Femur (tissue), 1 donor: ENCODE measurements around the gene ACTR5.

Experiments used
- DNase-seq: peaks from one replicate; pipeline ENCODE4 v3.0.0-alpha.2; 2017

Gene ACTR5

DNA sequence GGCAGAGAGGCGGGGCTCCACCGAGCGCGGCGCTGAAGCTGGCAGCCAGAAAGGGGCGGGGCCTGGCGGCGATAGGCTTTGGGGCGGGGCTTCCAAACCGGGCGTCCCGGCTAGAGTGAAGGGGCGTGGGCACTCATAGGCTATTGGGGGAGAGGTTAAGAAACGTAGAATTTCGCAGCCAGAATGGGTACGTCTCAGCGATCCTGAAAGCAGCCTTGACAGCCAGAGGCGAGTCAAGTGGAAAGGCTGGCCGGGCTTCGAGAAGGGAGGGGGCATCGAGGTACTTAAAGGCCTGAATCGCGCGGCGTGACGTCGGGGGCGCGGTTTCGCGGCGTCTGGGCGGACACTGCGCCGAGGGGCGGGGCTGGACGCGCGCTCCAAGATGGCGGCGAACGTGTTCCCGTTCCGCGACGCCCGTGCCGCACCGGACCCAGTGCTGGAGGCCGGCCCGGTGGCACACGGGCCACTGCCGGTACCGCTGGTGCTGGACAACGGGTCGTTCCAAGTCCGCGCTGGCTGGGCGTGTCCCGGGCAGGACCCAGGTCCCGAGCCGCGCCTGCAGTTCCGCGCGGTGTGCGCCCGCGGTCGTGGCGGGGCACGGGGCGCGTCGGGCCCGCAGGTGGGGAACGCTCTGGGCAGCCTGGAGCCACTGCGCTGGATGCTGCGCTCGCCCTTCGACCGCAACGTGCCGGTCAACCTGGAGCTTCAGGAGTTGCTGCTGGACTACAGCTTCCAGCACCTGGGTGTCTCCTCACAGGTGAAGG lies at the start of gene ACTR5:
TSS of gene ACTR5 (plus strand) at position 364 of the 764 bp plus-strand sequence. CDS start at position 383, 19 bp downstream.
- DNase-seq = peak; percentile 96

DNA sequence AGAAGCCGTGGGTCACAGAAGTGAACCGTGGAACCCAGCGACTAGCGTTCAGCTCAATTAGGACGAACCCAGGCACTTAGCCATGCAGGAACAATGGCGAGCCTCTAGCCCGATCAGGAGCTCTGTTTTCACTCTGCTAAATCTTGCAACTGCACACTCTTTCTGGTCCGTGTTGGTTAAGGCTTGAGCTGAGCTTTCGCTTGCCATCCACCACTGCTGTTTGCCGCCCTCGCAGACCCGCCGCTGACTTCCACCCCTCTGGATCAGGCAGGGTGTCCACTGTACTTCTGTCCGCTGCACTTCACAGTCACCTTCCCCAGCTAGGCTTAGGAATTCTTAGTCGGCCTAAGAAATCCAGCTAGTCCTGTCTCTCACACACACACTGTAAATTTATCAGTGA lies 49.7 kb upstream of the ACTR5 start:
- DNase-seq = no peak

DNA sequence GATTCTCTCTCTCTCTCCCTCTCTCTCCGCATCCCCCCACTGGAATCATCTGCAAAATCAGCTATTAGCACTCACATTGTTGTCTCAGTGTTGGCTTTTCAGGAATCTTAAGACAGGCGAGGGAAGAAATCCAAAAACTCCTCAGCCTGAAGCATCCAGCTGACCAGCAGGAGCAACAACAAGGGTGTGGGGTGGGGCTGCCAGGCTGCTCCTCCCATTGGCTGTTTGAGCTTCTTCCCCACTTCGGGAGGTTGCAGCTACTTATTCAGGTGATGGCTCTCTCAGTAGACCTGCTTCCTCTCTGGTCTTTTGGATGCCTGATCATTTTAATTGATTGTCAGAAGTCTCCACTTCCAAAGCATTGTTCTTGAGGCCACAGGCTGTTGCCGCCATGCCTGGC lies 48.1 kb upstream of the ACTR5 start:
- DNase-seq = no peak

DNA sequence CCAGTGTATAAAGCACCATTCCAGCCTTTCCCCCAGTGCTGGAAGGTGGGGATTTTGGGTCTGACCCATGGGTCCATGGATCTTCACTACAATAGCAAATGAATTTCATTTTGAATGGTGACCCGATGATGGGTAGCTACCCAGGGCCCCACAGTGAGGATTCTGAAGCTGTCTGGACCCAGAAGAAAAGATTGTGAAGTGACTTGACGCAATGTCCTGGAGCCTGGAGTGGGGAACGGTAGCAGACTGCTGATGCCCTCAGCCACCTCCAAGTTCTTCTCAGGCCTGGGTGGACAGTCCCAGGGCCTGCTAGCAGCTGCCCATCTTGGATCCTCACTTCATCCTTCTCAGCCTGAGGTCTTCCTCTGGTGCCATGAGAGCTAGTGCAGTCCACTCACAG lies 47.3 kb upstream of the ACTR5 start:
- DNase-seq = no peak

DNA sequence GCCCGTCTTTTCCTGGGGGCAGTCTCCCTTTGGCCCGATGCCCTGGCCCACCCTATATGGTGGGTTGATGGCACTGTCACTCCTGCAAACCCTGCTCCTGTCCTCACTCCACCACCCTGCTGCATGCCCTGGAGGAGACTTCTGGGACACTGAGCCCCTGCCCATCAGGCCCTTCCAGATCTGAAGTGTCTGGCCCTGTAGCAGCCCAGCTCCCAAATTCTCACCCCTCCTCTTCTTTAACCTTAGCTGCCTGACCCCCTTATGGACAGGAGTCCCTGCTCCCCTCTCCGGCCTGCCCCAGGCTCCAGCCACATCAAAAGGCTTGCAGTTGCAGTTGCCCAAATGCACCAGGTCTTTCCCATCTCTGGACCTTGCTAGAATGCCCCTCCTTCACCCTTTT lies 44.7 kb upstream of the ACTR5 start:
- DNase-seq = no peak

DNA sequence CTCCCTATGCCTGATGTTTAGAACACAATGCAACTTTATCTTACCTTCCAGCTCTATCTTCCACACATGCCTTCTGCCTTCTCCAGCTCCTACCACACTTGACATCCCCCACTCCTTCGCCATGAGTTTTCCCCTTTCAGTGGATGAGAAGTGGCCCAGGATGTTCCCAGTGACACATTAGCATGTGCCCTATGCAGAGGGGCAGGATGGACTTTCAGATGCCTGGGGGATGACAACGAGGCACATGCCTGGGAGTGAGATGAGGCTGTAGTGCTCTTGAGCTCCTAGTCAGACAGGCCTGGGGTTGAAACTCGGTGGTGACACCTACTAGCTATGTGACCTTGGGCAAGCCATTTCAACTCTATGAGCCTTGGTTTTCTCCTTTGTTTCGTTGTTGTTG lies 44.1 kb upstream of the ACTR5 start:
- DNase-seq = no peak

DNA sequence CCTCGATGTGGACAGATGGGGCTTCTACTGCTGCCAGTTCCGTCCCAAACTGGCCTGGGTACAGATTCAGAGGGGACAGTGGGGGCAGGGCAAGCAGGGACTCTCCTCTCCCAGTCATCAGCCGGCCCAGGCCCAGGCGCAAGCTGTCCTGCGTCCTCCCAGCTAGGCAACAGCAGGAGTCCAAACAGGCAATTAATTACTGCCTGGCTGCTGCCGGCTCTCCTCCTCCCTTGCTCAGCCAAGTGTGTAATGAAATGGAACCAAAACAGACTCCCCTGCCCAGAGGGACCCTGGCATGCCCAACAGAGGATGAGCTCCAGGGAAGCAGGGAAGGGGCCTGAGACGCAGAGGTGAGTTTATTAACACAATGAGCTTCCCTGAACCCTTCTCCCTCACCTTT lies 41.8 kb upstream of the ACTR5 start:
- no peak for DNase-seq

DNA sequence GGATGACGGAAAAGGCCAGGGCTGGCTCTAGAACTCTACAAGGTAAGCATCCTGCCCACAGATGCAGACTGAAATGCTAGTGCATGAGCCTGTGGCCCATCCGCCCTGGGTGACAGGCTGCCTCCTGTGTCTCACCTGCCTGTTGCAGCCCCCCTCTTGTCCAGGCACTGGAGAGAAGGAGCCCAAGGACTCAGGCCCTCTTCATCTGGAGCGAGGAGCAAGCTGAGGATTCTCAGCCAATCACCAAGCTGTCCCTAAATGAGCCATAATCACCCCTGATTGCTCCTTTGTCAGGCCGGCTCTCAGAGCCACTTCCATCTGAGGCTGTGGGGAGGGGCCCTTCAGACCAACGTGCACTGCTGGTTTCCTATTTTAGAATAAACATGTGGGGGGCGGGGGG lies 34.0 kb upstream of the ACTR5 start:
- no peak for DNase-seq

DNA sequence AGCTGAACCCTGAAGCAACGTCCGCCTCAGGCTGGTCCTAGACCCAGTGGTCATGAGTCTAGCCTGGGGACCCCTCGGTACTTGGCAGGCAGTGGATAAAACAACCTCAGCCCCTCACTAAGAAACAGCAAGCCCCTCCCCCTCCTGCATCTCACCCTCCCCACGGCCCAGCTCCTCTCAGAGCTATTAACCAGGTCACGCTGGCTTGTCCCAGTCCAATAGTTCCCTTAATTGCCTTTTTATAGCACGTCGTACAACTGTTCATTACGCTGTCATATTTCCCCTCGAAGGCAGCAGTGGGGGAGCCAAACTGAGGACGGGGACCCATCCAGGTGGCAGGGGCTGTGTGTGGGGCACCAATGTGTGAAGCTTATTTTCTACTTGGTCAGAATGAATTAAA lies 32.6 kb upstream of the ACTR5 start:
- no peak for DNase-seq

DNA sequence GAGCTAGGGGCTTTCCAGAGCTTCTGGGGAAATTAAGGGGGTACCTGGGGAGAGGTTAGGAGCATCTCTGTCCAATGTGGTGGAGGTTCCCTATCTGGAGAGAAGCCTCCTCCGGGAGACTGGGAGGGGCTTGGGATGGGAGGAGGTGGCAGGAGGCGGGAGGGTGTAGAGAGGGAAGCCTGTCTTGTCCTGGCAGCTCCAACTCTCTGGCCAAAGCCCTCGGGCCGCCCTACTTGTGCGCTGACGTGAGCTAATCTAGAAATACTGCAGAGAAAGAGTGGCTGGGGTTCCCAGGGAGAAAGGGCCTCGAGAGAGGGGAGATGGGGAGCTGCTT lies 25.6 kb upstream of the ACTR5 start:
- no peak for DNase-seq

DNA sequence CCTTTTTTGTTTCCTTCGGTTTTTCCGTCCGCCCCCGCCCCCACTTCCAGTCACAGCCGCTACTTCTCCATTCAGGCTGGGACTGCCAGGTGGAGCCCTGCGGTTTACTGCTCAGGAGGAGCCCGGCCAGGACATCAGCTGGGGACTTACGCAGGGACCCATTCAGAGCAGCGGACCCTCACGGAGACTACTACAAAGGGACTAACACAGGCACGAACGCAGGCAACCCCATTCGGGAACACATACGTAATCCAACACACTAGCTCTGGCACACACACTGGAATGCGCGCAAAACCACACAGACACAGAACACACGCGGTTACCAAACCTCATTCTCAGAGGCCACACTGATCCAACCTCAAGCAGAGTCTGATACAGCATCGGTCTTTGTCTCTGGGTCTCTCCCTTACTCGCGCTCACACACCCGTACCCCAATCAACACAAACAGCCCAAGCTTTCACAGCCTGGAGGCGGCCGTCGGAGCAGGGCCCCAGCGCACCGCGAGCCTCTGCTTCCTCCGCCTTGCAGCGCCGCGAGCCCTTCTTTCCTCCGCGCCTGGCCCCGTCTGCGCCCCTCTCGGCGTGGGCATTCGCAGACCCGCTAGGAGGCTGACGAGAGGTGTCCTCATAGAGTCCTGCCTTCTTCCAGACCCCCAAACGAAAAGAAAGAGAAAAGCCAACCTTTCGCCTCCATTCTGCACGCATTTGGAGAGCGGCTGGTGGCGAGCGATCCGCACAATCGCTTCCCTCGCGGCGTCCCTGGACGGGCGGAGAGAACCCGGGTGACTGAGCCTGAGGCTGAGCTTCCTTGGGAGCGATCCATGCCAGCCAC lies 25.0 kb upstream of the ACTR5 start:
- no peak for DNase-seq

DNA sequence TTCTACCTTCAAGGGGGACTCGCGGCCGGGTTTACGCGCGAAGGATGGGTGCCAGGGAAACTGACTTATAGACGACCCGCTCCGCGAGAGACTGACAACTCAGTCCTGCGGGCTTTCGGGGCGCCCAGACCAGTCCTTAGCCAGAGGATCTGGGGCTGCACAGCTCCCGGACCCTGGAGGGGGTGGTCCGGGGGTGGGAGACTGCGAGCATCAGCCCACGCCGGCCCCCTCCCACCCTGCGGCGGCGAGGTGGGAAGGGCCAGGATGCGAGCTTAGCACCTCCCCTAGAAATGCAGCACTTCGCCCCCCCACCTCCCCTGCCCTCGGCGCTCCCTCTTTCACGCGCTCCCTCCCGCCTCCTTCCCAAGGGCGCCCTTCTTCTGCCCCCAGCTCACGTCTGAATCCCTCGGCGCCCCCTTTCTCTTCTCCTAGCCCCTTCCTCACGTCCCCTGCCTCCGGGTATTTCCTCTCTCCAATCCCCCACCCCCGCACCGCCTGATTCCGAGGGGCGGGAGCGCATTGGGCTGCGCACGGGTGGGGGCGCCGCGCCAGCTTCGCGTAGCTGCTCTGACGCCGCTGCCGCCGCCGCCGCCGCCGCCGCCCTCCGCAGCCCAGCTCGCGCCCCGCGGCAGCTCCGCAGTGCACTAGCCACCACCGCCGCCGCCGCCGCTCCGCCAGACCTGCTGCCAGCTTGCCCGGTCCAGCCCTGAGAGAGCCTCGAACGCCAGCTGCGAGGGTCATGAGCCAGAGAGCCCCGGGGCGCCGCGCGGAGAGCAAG lies 24.2 kb upstream of the ACTR5 start, which contains the start of gene SLC32A1:
TSS of gene SLC32A1 (plus strand) at position 639 of the 778 bp plus-strand sequence. CDS start 239 bp downstream, outside the sequence.
- no peak for DNase-seq

DNA sequence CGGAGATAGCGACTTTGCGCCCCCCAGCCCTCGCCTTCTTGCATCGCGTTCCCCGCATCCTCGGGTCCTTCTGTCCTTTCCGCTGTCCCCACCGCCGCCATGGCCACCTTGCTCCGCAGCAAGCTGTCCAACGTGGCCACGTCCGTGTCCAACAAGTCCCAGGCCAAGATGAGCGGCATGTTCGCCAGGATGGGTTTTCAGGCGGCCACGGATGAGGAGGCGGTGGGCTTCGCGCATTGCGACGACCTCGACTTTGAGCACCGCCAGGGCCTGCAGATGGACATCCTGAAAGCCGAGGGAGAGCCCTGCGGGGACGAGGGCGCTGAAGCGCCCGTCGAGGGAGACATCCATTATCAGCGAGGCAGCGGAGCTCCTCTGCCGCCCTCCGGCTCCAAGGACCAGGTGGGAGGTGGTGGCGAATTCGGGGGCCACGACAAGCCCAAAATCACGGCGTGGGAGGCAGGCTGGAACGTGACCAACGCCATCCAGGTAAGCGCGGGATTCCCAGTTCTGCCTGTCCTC lies 23.6 kb upstream of the ACTR5 start:
- no peak for DNase-seq

DNA sequence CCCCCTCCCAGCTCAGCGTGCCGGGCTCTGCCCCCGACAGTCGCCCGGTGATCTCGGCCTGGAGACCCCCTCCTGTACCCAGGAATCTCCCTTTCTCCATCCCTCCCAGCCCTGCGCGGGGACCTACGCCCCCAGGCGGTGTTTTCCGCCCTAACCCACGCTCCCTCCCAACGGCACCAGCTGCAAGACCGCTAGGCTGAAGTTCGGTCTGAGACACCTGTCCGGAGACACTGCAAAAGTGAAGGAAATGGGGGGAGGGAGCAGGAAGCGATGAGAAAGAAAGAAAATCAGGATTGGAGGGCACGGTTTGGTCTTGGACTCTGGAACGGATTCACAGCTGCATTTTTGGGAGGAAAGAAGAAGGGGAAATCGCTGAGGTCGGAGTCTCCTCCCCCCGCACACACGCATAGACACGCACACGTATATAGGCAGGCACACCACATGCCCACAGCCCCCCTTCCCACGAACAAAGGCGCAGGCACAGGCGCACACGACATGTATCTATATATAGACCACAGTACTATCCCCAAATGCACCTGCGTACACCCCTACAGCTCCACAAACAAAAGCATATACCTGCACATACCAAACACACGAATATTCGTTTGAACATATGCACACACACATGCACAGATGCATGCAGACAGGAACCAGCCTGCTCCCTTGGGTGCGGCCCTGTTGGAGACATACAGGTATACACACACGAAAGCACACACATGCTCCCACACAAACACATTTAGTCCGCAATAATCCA lies 22.9 kb upstream of the ACTR5 start:
- DNase-seq = no peak

DNA sequence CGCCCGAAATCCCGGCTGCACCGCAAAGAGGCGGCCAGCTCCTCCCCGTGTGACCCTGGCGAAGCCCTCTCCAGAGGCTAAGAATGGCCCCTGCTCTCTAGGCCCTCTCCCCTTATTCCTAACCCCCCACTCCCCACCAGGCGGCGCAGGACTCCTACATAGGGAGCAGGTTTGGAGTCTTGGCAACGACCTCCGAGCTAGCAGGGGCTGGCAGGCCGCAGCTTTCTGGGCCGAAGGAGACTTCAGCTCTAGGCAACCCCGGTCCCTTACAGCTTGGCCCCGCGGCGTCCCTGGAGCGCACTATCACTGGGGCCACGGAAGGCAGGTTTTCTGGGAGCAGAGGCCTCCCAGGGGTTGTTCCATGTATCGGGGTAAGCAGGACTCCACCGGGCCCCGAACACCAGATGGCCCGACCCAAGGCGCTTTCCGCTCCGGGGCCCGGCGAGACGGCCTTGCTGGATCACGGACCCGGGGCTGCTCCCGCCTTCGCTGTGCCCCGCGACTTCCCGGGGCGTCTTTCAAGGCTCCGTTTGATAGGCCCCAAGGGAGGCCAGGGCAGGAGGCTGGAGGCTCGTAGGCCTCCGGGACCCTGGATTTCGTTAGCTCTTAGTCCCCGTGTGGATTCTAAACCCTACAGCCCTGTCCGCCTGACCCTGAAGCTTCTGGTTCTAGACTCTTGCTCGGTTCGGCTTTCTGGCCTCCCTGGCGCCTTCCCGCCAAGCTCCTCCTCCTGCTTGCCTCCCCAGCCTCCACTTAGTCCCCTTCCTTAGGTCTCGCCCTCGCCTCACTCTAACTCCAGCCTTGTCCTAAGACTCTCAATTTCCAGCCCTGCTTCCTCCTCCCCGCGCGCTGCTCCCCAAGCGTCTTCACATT lies 22.1 kb upstream of the ACTR5 start:
- peak; percentile 64 for DNase-seq

DNA sequence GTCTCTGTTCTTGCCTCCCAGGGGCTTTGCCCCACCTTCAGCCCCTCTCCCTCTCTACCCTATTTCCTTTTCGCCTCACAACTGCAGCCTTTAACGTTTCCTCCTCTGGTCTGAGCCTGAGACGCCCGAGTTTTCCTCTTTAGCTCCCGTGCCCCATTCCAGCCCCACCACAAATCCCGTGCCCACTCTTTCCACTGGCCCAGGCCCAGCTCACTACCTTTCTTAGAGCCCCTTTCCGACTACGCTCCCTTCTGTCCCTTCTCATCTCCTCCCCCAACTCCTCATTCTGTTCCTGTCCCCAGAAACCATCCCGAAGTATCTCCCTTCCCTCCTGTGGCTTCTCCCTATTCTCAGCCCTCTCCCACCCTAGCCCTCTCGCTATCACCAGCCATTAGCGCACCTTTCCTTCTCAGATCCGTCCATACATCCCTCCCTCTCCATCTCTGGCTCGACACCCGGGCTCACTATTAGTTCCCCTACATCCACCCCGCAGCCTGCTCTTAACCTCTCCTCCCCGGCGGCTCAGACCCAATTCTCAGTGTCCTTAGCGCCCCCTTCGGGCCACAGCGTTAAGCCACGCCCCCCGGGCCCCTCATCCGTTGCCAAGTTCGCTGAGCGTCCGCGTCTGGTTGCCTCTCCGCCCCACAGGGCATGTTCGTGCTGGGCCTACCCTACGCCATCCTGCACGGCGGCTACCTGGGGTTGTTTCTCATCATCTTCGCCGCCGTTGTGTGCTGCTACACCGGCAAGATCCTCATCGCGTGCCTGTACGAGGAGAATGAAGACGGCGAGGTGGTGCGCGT lies 21.3 kb upstream of the ACTR5 start:
- peak; percentile 54 for DNase-seq

DNA sequence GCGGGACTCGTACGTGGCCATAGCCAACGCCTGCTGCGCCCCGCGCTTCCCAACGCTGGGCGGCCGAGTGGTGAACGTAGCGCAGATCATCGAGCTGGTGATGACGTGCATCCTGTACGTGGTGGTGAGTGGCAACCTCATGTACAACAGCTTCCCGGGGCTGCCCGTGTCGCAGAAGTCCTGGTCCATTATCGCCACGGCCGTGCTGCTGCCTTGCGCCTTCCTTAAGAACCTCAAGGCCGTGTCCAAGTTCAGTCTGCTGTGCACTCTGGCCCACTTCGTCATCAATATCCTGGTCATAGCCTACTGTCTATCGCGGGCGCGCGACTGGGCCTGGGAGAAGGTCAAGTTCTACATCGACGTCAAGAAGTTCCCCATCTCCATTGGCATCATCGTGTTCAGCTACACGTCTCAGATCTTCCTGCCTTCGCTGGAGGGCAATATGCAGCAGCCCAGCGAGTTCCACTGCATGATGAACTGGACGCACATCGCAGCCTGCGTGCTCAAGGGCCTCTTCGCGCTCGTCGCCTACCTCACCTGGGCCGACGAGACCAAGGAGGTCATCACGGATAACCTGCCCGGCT lies 20.6 kb upstream of the ACTR5 start:
- DNase-seq = no peak

DNA sequence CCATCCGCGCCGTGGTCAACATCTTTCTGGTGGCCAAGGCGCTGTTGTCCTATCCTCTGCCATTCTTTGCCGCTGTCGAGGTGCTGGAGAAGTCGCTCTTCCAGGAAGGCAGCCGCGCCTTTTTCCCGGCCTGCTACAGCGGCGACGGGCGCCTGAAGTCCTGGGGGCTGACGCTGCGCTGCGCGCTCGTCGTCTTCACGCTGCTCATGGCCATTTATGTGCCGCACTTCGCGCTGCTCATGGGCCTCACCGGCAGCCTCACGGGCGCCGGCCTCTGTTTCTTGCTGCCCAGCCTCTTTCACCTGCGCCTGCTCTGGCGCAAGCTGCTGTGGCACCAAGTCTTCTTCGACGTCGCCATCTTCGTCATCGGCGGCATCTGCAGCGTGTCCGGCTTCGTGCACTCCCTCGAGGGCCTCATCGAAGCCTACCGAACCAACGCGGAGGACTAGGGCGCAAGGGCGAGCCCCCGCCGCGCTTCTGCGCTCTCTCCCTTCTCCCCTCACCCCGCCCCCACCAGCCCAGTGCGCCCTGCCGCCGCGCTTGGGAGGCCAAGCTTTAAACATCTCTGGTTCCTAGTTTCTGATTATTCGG lies 20.0 kb upstream of the ACTR5 start:
- DNase-seq = no peak

DNA sequence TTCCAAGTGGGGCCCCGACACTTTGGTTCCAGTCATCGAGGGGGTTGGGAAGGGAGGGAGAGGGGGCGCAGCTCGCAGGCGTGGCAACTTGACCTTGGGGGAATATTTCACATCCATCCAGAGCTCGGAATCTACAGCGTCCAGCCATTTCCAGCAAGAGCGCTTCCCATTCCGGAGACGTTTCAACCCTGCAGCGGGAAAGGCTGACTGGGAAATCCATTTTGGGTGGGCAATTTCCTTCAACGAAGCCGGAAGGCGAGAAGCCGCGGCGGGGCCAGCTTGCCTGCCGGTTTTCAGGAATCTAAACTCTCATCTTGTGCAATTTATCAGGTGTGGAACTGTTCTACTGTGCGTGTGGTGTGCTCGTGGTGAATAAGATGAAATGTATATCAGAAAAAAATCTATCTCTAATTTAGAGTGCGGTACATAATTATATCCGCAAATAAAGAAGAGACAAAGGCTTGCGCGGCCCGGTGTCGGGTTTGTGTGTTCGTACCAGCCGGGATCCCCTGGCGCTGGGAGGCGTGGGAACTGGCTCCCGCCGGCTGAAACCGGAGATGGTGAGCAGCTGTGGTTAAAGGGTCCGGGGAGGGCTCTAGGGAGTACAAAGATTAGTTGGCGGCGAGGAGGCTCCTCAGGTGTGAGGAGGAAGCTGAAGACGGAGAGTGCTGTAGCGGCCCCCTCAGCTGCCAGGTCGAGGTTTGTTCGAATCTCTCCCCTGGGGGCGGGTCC lies 19.2 kb upstream of the ACTR5 start:
- no peak for DNase-seq
